HCT116 (cell line): Measurements from ENCODE around the gene TPH2.

ENCODE experiments used
- CBX3 ChIP-seq: IDR thresholded peaks from 2 replicates; pipeline ENCODE4 v1.6.1; 2012; ENCODE audit warnings: low read depth
- EZH2 ChIP-seq: fragments of 200-600 bp; sonication (generic); IDR thresholded peaks from 2 replicates; pipeline ENCODE4 v1.6.1; 2017; ENCODE audit warnings: antibody characterized with exemption, mixed run types
- EZH2phosphoT487 ChIP-seq: fragments of 200-600 bp; IDR thresholded peaks from 2 replicates; pipeline ENCODE4 v1.6.1; 2018; ENCODE audit warnings: antibody characterized with exemption, borderline replicate concordance
- JUND ChIP-seq: IDR thresholded peaks from 2 replicates; pipeline ENCODE4 v1.6.1; 2012
- POLR2A ChIP-seq: IDR thresholded peaks from 2 replicates; pipeline ENCODE4 v1.7.0; 2011; ENCODE audit warnings: borderline replicate concordance; ENCODE audit not compliant: insufficient read depth, insufficient read length; ENCODE audit errors: extremely low read depth
- POLR2AphosphoS5 ChIP-seq: IDR thresholded peaks from 2 replicates; pipeline ENCODE4 v1.6.1; 2011; ENCODE audit warnings: mild to moderate bottlenecking, low read depth, low read length, moderate library complexity
- RAD21 ChIP-seq: IDR thresholded peaks from 2 replicates; pipeline ENCODE4 v1.6.1; 2012; ENCODE audit warnings: low read depth, mild to moderate bottlenecking
- SIN3A ChIP-seq: IDR thresholded peaks from 2 replicates; pipeline ENCODE4 v1.6.1; 2012; ENCODE audit warnings: low read depth
- TCF7L2 ChIP-seq: IDR thresholded peaks from 2 replicates; pipeline ENCODE4 v1.7.0; 2011; ENCODE audit warnings: borderline replicate concordance, inconsistent platforms; ENCODE audit not compliant: insufficient read depth, insufficient read length; ENCODE audit errors: extremely low read depth
- YY1 ChIP-seq: IDR thresholded peaks from 2 replicates; pipeline ENCODE4 v1.6.1; 2011; ENCODE audit warnings: low read length, low read depth, moderate library complexity, mild to moderate bottlenecking; ENCODE audit not compliant: insufficient replicate concordance; ENCODE audit errors: extremely low read depth
- TF ChIP-seq, protein P1 (sequence below), 3 experiments: fragments of 200-600 bp in 1 of 3; sonication (generic) in 1 of 3; IDR thresholded peaks in 2 of 3; conservative IDR thresholded peaks in 1 of 3; 2 replicates each; pipeline ENCODE4 v1.5.1; 2012 to 2017; ENCODE audit warnings: low read depth in 2 of 3, low read length in 2 of 3, antibody characterized with exemption in 1 of 3, borderline replicate concordance in 1 of 3, control low read depth in 1 of 3, mild to moderate bottlenecking in 1 of 3, mixed read lengths in 1 of 3, mixed run types in 1 of 3, moderate library complexity in 1 of 3; ENCODE audit not compliant: insufficient read depth in 1 of 3
- TF ChIP-seq, protein P2 (sequence below): IDR thresholded peaks from 2 replicates; pipeline ENCODE4 v1.6.1; 2012
- TF ChIP-seq, protein P3 (sequence below): IDR thresholded peaks from 2 replicates; pipeline ENCODE4 v1.6.1; 2012
- TF ChIP-seq, protein P4 (sequence below): IDR thresholded peaks from 2 replicates; pipeline ENCODE4 v1.6.1; 2011; ENCODE audit warnings: mild to moderate bottlenecking, low read length, moderate library complexity; ENCODE audit not compliant: insufficient replicate concordance; ENCODE audit errors: extremely low read depth

DNA sequence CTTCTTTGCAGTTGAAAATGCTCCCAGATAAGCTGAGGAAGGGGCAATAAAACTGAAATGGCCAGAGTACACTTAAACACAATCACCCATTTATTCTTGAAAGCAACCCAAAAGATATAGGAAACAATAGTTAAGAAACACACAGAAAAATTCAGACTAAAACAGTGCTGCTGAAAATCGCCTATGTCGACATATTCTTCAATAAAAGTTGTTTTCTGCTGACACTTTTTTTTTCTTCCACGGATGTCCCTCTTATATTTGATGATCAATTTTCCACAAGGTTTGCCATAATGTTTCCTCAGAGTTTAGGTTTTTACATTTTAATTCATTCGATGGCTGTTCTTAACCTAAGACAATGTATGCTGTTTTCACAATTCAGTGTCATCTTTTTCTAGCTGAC is 74.2 kb downstream of the TPH2 start:
- TF ChIP-seq, protein P1, sequence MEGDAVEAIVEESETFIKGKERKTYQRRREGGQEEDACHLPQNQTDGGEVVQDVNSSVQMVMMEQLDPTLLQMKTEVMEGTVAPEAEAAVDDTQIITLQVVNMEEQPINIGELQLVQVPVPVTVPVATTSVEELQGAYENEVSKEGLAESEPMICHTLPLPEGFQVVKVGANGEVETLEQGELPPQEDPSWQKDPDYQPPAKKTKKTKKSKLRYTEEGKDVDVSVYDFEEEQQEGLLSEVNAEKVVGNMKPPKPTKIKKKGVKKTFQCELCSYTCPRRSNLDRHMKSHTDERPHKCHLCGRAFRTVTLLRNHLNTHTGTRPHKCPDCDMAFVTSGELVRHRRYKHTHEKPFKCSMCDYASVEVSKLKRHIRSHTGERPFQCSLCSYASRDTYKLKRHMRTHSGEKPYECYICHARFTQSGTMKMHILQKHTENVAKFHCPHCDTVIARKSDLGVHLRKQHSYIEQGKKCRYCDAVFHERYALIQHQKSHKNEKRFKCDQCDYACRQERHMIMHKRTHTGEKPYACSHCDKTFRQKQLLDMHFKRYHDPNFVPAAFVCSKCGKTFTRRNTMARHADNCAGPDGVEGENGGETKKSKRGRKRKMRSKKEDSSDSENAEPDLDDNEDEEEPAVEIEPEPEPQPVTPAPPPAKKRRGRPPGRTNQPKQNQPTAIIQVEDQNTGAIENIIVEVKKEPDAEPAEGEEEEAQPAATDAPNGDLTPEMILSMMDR (IDR thresholded peaks at IDR 0.05 in 2 of 3, conservative IDR thresholded peaks at IDR 0.05 in 1 of 3; ENCODE audit: borderline replicate concordance in 1 of 3, insufficient read depth in 1 of 3, low read depth in 2 of 3, low read length in 2 of 3): no peak
- TF ChIP-seq, protein P2, sequence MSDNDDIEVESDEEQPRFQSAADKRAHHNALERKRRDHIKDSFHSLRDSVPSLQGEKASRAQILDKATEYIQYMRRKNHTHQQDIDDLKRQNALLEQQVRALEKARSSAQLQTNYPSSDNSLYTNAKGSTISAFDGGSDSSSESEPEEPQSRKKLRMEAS: no peak
- TF ChIP-seq POLR2A (no peak), EZH2 (no peak), EZH2phosphoT487 (no peak), RAD21 (no peak), TCF7L2 (no peak), POLR2AphosphoS5 (no peak), YY1 (no peak), SIN3A (no peak), CBX3 (no peak), JUND (no peak)
- TF ChIP-seq, protein P3, sequence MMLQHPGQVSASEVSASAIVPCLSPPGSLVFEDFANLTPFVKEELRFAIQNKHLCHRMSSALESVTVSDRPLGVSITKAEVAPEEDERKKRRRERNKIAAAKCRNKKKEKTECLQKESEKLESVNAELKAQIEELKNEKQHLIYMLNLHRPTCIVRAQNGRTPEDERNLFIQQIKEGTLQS: no peak
- TF ChIP-seq, protein P4, sequence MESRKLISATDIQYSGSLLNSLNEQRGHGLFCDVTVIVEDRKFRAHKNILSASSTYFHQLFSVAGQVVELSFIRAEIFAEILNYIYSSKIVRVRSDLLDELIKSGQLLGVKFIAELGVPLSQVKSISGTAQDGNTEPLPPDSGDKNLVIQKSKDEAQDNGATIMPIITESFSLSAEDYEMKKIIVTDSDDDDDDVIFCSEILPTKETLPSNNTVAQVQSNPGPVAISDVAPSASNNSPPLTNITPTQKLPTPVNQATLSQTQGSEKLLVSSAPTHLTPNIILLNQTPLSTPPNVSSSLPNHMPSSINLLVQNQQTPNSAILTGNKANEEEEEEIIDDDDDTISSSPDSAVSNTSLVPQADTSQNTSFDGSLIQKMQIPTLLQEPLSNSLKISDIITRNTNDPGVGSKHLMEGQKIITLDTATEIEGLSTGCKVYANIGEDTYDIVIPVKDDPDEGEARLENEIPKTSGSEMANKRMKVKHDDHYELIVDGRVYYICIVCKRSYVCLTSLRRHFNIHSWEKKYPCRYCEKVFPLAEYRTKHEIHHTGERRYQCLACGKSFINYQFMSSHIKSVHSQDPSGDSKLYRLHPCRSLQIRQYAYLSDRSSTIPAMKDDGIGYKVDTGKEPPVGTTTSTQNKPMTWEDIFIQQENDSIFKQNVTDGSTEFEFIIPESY: no peak
